GM12878 (cell line): ENCODE measurements around the gene DYSF. TPM values are rescaled to one million over a fixed set of nuclear protein-coding genes. Genes with fewer than 3 reads are reported as not detected.

ENCODE experiments used
- ATAC-seq: fragments of 200-7000 bp; cut with Tn5 transposase; 3 replicates; pipeline ENCODE4 v1.9.1; 2020; ENCODE audit warnings: mild to moderate bottlenecking, moderate library complexity
- BruUV-seq: library from RNA; stranded (reverse); fragments of 400-500 nt; replicated peaks from 2 replicates; lab custom pipeline; 2021; lab: Mats Ljungman, UMichigan
- CTCF ChIA-PET: fragments of 300-600 bp; sonication (Branson Sonifier 250); formaldehyde crosslinking; extraction: SDS; loops from one replicate; lab custom pipeline; 2021; ENCODE audit warnings: inconsistent platforms; lab: Yijun Ruan, JAX
- POLR2A ChIA-PET: fragments of 350-600 bp; formaldehyde crosslinking; extraction: SDS; loops from one replicate; lab custom pipeline; 2021; ENCODE audit warnings: inconsistent platforms; lab: Charles Lee
- RAD21 ChIA-PET: fragments of 300-600 bp; sonication (Branson Sonifier 250); formaldehyde crosslinking; loops from one replicate; lab custom pipeline; 2023; ENCODE audit warnings: antibody characterized with exemption; ENCODE audit not compliant: unreplicated experiment; lab: Charles Lee
- SMC1A ChIA-PET: fragments of 300-600 bp; sonication (Branson Sonifier 250); formaldehyde crosslinking; loops from one replicate; lab custom pipeline; 2023; ENCODE audit not compliant: unreplicated experiment, uncharacterized antibody; lab: Charles Lee
- DNase-seq: peaks from one replicate; pipeline ENCODE4 v3.0.0-alpha.2; 2011; ENCODE audit warnings: low read depth, low spot score
- FAIRE-seq: peaks from 3 replicates; lab custom pipeline; 2011; peaks lifted over from hg19 to GRCh38; lab: Jason Lieb, UNC
- H2AFZ ChIP-seq: 2 replicates; pipeline ENCODE4 v1.6.0; 2011; ENCODE audit warnings: low read depth, low read length, control low read depth; ENCODE audit not compliant: control insufficient read depth
- H3K27ac ChIP-seq: 2 replicates; pipeline ENCODE4 v1.5.1; 2011; ENCODE audit warnings: control low read depth; ENCODE audit not compliant: control insufficient read depth, insufficient read depth
- H3K27me3 ChIP-seq, 2 experiments: replicated peaks in 1 of 2; 2 replicates each; pipeline versions ENCODE4 v1.6.0 to v1.6.1; 2011; ENCODE audit warnings: low read length in 1 of 2; ENCODE audit not compliant: control insufficient read depth in 2 of 2, insufficient read depth in 2 of 2
- H3K36me3 ChIP-seq, 2 experiments: 2 replicates each; pipeline ENCODE4 v1.5.1; 2011; ENCODE audit warnings: low read length in 1 of 2; ENCODE audit not compliant: control insufficient read depth in 2 of 2, insufficient read depth in 2 of 2
- H3K4me1 ChIP-seq: 2 replicates; pipeline ENCODE4 v1.6.1; 2011; ENCODE audit warnings: mild to moderate bottlenecking, low read length, moderate library complexity, mixed read lengths; ENCODE audit not compliant: control insufficient read depth, insufficient read depth
- H3K4me2 ChIP-seq: 2 replicates; pipeline ENCODE4 v1.6.0; 2011; ENCODE audit warnings: control low read depth; ENCODE audit not compliant: control insufficient read depth, insufficient read depth
- H3K4me3 ChIP-seq: fragments of 200-600 bp; sonication (generic); 2 replicates; pipeline ENCODE4 v1.5.1; 2016
- H3K79me2 ChIP-seq: 2 replicates; pipeline ENCODE4 v1.6.0; 2011; ENCODE audit warnings: low read length; ENCODE audit not compliant: control insufficient read depth, insufficient read depth
- H3K9ac ChIP-seq: 2 replicates; pipeline ENCODE4 v1.8.0; 2011; ENCODE audit warnings: low read length, control low read depth, mixed read lengths; ENCODE audit not compliant: control insufficient read depth, insufficient read depth
- H3K9me3 ChIP-seq: replicated peaks from 3 replicates; pipeline ENCODE4 v1.5.1; 2011; ENCODE audit warnings: mild to moderate bottlenecking, low read length; ENCODE audit not compliant: control insufficient read depth, insufficient read depth
- H4K20me1 ChIP-seq: 2 replicates; pipeline ENCODE4 v1.6.0; 2011; ENCODE audit not compliant: control insufficient read depth, insufficient read depth
- ASH2L ChIP-seq: fragments of 300-600, 200-600 bp; sonication (generic); IDR thresholded peaks from 2 replicates; pipeline ENCODE4 v1.6.1; 2017; ENCODE audit warnings: low read depth, mild to moderate bottlenecking, borderline replicate concordance
- BMI1 ChIP-seq: fragments of 450-650 bp; IDR thresholded peaks from 2 replicates; pipeline ENCODE4 v1.6.1; 2016; ENCODE audit warnings: mild to moderate bottlenecking, moderate library complexity, borderline replicate concordance
- CHD4 ChIP-seq: fragments of 200-600 bp; sonication (generic); IDR thresholded peaks from 2 replicates; pipeline ENCODE4 v1.6.1; 2016; ENCODE audit warnings: mild to moderate bottlenecking
- HCFC1 ChIP-seq: fragments of 150-350 bp; IDR thresholded peaks from 2 replicates; pipeline ENCODE4 v1.6.1; 2014; ENCODE audit warnings: low read length
- RCOR1 ChIP-seq: conservative IDR thresholded peaks from 2 replicates; pipeline ENCODE4 v1.6.1; 2012; ENCODE audit warnings: low read depth, low read length, improper control_type of control experiment
- SMAD1 ChIP-seq: fragments of 450-650 bp; IDR thresholded peaks from 2 replicates; pipeline ENCODE4 v1.6.1; 2018; ENCODE audit warnings: mild to moderate bottlenecking, low read depth; ENCODE audit not compliant: partially characterized antibody
- SMARCA5 ChIP-seq: fragments of 450-650 bp; IDR thresholded peaks from 2 replicates; pipeline ENCODE4 v1.6.1; 2017; ENCODE audit warnings: mild to moderate bottlenecking
- SRF ChIP-seq, 2 experiments: IDR thresholded peaks; 2 replicates each; pipeline ENCODE4 v1.6.1; 2011; ENCODE audit warnings: low read depth in 2 of 2, low read length in 2 of 2, mild to moderate bottlenecking in 1 of 2, moderate library complexity in 1 of 2
- TAF1 ChIP-seq: IDR thresholded peaks from 2 replicates; pipeline ENCODE4 v1.6.1; 2011; ENCODE audit warnings: mild to moderate bottlenecking, low read depth, low read length, borderline replicate concordance
- YBX1 ChIP-seq: fragments of 450-650 bp; IDR thresholded peaks from 2 replicates; pipeline ENCODE4 v1.6.1; 2016; ENCODE audit warnings: antibody characterized with exemption
- WGBS: methylation state at CpG from one replicate; pipeline ENCODE4 v1.1.6; 2016; ENCODE audit warnings: low lambda C conversion rate; ENCODE audit not compliant: insufficient replicate concordance, insufficient coverage; ENCODE audit errors: missing lambda C conversion rate; 5-methylcytosine and 5-hydroxymethylcytosine counted together
- in situ Hi-C: fragments of 300-500 bp; cut with MboI; formaldehyde crosslinking; loops from 9 replicates; pipeline ENCODE4 v1.14.3; 2018; ENCODE audit warnings: mixed read lengths
- intact Hi-C: fragments of 100-400 bp; cut with micrococcal nuclease; formaldehyde crosslinking; loops from one replicate; pipeline ENCODE4 v1.14.2; 2022; ENCODE audit not compliant: unreplicated experiment
- polyA plus RNA-seq, 11 experiments: library from polyadenylated mRNA; depleted of rRNA in 4 of 11; unstranded in 6 of 11; stranded (reverse) in 5 of 11; fragments of >200 nt; fragmentation: Nextera tagmentation in 4 of 11; fragmentation: Illumina TruSeq in 1 of 11; extraction: Ambion mirVana in 4 of 11; extraction: Trizol in 1 of 11; gene quantifications; 1 replicate in 1 of 11; 2 replicates in 10 of 11; pipeline versions ENCODE4 v1.2.1 to v1.2.3, GENCODE V29; 2011 to 2016; ENCODE audit warnings: inconsistent platforms in 2 of 11, missing spikeins in 2 of 11, low read depth in 1 of 11
- total RNA-seq, 4 experiments: library from RNA; depleted of rRNA in 3 of 4; stranded (reverse); fragments of >200 nt in 3 of 4; fragmentation: Illumina TruSeq in 1 of 4; extraction: Trizol in 1 of 4; gene quantifications; 2 replicates each; pipeline versions ENCODE4 v1.2.1 to v1.2.3, GENCODE V29; 2013 to 2021
- TF ChIP-seq, protein P1 (sequence below): fragments of 450-650 bp; IDR thresholded peaks from 2 replicates; pipeline ENCODE4 v1.6.1; 2017; ENCODE audit warnings: mild to moderate bottlenecking, moderate library complexity

The DYSF gene
- total and polyA plus RNA-seq, 10 of the 15 experiments (the other 5 are each of a cell fraction or from before 2014, with no cell fraction given): under 0.01 to 0.15 (median 0.03) TPM; not detected in 7

DNA sequence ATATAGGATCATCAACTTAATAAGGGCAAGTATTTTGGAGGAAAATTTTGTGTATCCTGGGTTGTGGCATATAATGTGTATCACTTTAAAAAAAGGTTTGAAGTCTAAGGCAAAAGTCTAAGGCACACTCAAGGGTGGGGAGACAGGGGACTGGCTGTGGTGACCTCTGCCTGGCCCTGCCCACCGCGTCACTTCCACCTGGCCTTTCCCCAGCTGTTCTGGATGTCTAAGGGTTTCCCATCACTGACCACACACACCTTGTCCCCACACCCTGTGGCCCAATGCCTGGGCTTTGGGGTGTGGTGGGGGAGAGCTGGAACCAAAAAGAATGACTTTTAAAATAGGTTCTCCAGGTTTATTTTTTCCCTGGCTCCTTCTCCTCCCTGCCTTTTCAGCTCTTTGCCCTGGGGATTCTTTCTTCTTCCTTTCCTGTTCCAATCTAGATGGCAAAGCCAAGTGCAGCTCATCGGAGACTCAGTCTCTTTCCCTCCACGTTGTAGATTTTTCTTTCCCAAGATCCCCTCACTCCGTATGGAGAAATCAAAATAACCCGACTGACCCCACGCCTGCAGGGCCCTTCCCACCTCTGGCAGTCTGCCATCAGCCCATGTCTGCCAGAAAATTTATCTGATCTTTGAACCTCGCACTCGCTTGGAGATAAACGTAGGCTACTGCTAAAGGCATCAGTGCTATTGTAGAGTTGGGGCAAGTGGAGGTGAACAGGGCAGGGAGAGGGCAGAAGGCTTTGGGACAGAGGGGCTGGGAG, 257.2 kb downstream of the DYSF start:
- H3K79me2 ChIP-seq: no peaks in the 10 kb centered on the region
- no peaks in the 10 kb centered on the region for H4K20me1 ChIP-seq
- ATAC-seq (no peak), FAIRE-seq (no peak), DNase-seq (no peak)
- ChIA-PET SMC1A (no interaction called here), RAD21 (no interaction called here), POLR2A (no interaction called here), CTCF (no interaction called here)
- H3K36me3 ChIP-seq: no peaks in the 10 kb centered on the region
- H3K9ac ChIP-seq: no peak overlapping the region
- H2AFZ ChIP-seq: no peak overlapping the region
- no peaks in the 10 kb centered on the region; a peak in 1 of 4 replicates for H3K27me3 ChIP-seq
- no peak overlapping the region for H3K27ac ChIP-seq
- no peak overlapping the region for H3K4me2 ChIP-seq
- no TSS peak for BruUV-seq
- WGBS: 53% methylated on average over 10 of the region's 10 CpGs
- H3K4me3 ChIP-seq: no peak overlapping the region
- no peak for TF ChIP-seq YBX1
- no peak for TF ChIP-seq SRF (IDR thresholded peaks at IDR 0.05; ENCODE audit: low read depth in 2 of 2, low read length in 2 of 2)
- no peak for TF ChIP-seq HCFC1
- no peak for TF ChIP-seq TAF1
- TF ChIP-seq RCOR1: no peak
- no peak for TF ChIP-seq SMARCA5
- no peak for TF ChIP-seq BMI1
- no peak for TF ChIP-seq CHD4
- no peak for TF ChIP-seq ASH2L
- TF ChIP-seq, protein P1, sequence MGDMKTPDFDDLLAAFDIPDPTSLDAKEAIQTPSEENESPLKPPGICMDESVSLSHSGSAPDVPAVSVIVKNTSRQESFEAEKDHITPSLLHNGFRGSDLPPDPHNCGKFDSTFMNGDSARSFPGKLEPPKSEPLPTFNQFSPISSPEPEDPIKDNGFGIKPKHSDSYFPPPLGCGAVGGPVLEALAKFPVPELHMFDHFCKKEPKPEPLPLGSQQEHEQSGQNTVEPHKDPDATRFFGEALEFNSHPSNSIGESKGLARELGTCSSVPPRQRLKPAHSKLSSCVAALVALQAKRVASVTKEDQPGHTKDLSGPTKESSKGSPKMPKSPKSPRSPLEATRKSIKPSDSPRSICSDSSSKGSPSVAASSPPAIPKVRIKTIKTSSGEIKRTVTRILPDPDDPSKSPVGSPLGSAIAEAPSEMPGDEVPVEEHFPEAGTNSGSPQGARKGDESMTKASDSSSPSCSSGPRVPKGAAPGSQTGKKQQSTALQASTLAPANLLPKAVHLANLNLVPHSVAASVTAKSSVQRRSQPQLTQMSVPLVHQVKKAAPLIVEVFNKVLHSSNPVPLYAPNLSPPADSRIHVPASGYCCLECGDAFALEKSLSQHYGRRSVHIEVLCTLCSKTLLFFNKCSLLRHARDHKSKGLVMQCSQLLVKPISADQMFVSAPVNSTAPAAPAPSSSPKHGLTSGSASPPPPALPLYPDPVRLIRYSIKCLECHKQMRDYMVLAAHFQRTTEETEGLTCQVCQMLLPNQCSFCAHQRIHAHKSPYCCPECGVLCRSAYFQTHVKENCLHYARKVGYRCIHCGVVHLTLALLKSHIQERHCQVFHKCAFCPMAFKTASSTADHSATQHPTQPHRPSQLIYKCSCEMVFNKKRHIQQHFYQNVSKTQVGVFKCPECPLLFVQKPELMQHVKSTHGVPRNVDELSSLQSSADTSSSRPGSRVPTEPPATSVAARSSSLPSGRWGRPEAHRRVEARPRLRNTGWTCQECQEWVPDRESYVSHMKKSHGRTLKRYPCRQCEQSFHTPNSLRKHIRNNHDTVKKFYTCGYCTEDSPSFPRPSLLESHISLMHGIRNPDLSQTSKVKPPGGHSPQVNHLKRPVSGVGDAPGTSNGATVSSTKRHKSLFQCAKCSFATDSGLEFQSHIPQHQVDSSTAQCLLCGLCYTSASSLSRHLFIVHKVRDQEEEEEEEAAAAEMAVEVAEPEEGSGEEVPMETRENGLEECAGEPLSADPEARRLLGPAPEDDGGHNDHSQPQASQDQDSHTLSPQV: no peak
- no peak for TF ChIP-seq SMAD1
- H3K9me3 ChIP-seq: no peaks in the 10 kb centered on the region
- no peaks in the 10 kb centered on the region for H3K4me1 ChIP-seq
- intact Hi-C loops (no loop called here), in situ Hi-C loops (no loop called here)
